K562 treated with DMSO at 1 percent for 24 hours (cell line): ENCODE results near the gene SAFB. TPM values are rescaled to one million over a fixed set of nuclear protein-coding genes. Genes with fewer than 3 reads are reported as not detected.

Source experiments
- total RNA-seq: library from RNA; unstranded; fragments of 300-600 nt; gene quantifications from 2 replicates; pipeline ENCODE4 v1.2.3, GENCODE V29; 2022; ENCODE audit warnings: low read depth; ENCODE audit not compliant: insufficient read depth

Gene SAFB
- 165 and 187 TPM in 2 replicates for total RNA-seq

GRCh38 chr19:5622465-5623396 lies at the start of gene SAFB, which contains the start of gene SAFB2:
Gene SAFB, plus strand, starts transcription at chr19:5623083. Its CDS starts 123 bp downstream, at chr19:5623206.
Gene SAFB2, minus strand, starts transcription at chr19:5622776. Its CDS starts 61 bp downstream, at chr19:5622715.

DNA sequence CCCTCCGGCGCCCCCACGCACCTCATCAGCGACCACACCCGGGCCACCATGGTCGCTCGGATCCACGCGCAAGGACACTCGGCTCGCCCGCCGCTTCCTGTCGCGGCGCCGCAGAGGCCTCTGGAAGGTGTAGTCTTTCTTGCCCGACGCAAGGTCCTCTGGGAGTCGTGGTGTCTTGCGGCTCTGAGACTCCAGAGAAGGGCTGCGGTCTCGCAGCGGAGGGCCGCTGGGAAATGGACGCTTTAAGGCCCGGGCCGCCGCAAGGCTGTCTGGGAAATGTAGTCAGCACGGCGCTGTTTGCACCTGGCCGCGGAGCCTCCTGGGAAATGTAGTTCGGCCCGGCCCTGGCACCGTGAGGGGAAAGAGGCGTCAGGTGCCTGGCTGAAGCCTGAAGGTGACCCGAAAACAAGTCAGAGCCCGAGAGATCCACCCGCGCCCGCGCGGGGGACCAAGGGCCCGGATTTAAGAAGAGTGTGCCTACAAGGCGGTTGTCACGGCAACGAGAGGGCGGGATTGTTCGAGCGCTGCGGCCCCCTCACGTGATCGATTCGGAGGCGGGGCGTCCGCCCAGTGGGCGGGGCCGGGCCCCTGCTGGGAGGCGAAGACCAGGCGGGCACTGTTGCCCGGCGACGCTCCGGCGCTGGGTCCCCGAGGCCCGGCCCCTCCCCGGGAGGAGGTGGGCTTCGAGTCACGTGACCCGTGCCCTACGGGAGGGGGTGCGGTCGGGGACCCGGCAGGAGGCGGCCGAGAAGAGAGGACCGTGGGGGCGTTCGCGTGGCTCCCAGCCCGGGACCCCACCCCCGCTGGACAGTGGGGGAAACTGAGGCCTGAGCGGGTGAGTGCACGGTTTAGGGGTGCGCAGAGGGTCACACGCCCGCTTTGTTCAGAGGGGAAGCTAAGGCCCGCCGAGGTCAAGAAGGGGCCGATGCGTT lies 57.8 kb downstream of the SAFB start, which contains the start of the genes HSD11B1L and MICOS13:
TSS of gene HSD11B1L (plus strand) at position 591 of the 932 bp plus-strand sequence. CDS start 3,806 bp downstream, outside the sequence.
TSS of gene MICOS13 (minus strand) at position 80 of the 932 bp plus-strand sequence. CDS start at position 50, 30 bp downstream.

GRCh38 chr19:5690125-5690954 lies 67.5 kb downstream of the SAFB start, which contains the start of gene RPL36:
Gene RPL36, plus strand, starts transcription at chr19:5690295. Its CDS starts 213 bp downstream, at chr19:5690508.

Other genes starting within 250 kb of the SAFB start
- gene ZNRF4, start 167.7 kb upstream of the SAFB start, total RNA-seq: not detected in 2 replicates
- 0.42 and 0.93 TPM in 2 replicates for gene TINCR, start 55.1 kb upstream of the SAFB start, total RNA-seq
- gene SAFB2, start 307 bp upstream of the SAFB start, total RNA-seq: 50.3 and 58.2 TPM in 2 replicates
- gene MICOS13, start 57.4 kb downstream of the SAFB start, total RNA-seq: 48.1 and 60.4 TPM in 2 replicates
- gene HSD11B1L, start 57.9 kb downstream of the SAFB start, total RNA-seq: 11.9 and 22.8 TPM in 2 replicates
- 1,403 and 1,536 TPM in 2 replicates for gene RPL36, start 67.2 kb downstream of the SAFB start, total RNA-seq
- gene LONP1, start 97.1 kb downstream of the SAFB start, total RNA-seq: 214 and 276 TPM in 2 replicates
- not detected in 2 replicates for gene CATSPERD, start 97.6 kb downstream of the SAFB start, total RNA-seq
- gene PRR22, start 161.7 kb downstream of the SAFB start, total RNA-seq: 2.2 and 2.6 TPM in 2 replicates
- 53.8 and 55.5 TPM in 2 replicates for gene DUS3L, start 168.1 kb downstream of the SAFB start, total RNA-seq
- gene NRTN, start 182.0 kb downstream of the SAFB start, total RNA-seq: 31.8 and 37.8 TPM in 2 replicates
- not detected in 2 replicates for gene FUT6, start 216.6 kb downstream of the SAFB start, total RNA-seq
- gene FUT3, start 228.4 kb downstream of the SAFB start, total RNA-seq: 0.93 and 1.3 TPM in 2 replicates
- gene FUT5, start 247.5 kb downstream of the SAFB start, total RNA-seq: 0.42 TPM in 1 of 2 replicates, not detected in the other